CD4-positive, alpha-beta T cell treated with Interleukin-1 beta for 1 hour (primary cell): ENCODE results near the gene PET100.

Experiments used
- DNase-seq, 2 donors: peaks; one replicate each; pipeline ENCODE4 v3.0.0-alpha.2; 2020 to 2022

Gene PET100

DNA sequence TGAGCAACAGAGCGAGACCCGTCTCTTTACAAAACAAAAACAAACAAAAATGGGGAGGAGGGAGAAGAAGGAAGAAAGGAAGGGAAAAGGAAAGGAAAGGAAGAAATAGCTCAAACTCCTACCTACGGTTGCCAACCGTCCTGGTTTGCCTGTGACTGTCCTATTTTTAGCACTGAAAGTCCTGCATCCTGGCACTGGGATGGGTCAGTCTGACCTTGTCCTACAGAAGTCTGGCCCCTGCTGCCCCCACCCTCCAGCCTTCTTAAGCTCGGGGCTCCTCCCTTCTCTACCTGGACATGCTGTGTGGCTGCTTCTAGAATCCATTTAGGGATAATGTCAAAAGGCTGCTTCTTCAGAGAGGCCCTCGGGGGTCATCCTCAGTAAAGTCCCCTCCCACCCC is 6.1 kb downstream of the PET100 start:
- DNase-seq: no peak

DNA sequence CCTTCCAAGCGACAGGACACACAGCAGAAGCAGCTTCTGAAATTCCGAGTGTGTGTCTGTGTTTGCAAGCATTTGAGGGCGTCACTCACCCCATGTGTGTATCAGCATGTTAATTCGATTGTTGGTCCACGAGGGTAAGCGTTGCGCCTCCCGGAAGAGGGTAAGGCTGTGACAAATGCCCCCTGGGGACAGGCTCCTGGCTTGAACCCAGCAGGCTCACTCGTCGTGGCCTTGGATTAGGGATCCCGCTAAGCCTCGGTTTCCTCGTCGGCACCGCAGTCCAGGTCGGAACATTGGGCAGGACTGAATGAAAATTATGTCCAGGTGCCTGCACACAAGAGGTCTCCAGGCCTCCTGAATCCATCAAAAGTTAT is 6.7 kb downstream of the PET100 start:
- DNase-seq: no peak

DNA sequence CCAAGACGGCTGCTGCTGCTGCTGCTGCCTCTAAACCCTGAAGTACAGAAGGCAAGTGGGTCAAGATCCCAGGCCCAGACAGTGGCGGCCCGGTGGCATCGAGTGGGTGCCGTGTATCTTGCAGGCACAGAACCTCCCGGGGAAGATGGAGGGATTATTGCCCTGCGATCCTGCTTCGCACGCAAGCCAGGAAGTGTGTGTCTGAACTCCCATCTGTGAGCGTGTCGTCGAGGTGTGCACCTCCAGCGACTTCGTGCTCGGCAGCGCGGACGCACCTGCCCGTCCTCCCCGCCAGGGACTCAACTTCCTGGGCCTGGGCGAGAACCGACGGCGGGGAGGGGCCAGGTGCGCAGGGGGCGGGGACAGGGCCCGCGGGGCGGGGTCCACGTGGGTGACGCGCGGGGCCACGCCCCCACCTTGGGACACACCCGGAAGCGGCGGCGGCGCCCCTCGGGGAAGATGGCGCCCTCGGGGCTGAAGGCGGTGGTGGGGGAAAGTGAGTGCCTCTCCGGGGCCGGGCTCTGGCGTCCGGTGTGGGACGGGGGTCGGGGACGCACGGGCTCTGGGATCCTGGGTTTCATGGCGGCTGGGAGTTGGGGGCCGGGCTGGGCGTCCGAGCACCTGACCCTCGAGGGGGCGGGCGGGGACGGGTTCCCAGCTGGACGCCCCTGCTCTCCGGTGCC is 7.2 kb downstream of the PET100 start, which contains the start of gene STXBP2:
TSS of gene STXBP2 (plus strand) at position 420 of the 683 bp plus-strand sequence. CDS start at position 460, 40 bp downstream.
- peak; percentile 92 to 96 for DNase-seq

DNA sequence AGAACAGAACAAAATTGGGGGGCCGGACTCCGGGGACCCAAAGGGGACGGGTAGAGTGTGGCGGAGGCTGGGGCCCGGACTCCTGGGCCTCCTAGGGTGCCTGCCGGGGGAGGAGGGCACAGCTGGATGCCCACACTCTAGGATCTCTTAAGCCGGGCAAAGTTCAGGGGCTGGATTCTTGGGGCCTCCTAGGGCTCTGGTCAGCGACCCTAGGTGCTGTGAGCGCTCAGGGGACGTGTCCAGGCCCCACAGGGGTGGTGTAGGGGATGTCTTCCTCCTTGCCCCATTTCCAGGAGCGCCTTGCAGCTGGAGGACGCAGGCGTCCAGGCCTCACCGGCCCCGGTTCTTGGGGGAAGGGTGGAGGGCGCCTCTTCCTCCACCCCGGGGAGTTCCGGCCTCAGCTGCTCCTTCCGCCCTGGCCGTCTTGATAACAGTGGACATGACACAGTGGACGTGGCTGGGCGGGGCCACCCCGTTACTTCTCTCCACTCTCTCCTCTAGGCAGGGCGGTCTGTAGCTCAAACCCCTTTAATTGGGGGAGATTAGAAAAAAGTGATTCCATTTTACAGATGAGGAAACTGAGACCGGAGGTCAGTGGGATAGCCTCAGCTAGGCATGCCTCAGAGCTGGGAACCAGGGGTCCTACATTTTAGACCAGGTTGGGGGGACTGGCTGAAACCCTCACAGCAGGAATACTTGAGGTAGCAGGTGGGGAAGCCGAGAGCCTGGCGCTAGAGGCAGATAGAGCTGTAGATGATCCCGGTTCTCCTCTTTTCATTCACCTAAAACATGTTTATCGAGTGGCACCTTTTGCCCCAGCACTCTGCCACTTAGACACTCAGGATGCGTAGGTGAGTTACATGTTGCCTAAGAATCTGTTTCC is 8.0 kb downstream of the PET100 start:
- peak; percentile 28 to 67 for DNase-seq

DNA sequence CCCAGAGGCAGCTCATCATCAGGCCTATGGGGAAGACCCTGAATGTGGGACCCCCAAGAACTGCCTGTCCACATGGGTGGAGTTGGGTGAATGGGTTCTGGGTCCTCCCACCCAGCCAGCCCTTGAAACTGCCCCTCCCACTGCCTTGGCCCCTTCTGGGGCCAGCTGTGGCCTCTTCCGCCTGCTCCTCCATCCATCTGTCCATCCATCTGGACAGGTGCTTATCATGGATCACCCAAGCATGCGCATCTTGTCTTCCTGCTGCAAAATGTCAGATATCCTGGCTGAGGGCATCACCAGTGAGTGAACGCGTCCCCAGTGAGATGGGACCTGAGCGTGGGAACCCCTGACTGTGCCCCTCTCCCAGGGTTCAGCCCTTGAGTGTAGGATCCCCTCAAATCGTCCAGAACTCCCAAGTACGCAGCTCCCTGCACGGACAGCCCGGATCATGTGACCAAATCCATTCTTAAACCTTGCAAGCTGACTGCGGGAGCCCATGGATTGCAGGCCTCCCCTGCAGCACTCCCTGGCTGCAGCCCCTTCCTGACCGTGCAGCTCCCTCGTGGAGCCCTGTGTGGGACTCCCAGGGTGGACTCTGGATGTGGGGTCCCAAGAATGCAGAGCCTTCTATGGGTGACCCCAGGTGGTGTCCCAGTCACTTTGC is 9.3 kb downstream of the PET100 start:
- DNase-seq: no peak

DNA sequence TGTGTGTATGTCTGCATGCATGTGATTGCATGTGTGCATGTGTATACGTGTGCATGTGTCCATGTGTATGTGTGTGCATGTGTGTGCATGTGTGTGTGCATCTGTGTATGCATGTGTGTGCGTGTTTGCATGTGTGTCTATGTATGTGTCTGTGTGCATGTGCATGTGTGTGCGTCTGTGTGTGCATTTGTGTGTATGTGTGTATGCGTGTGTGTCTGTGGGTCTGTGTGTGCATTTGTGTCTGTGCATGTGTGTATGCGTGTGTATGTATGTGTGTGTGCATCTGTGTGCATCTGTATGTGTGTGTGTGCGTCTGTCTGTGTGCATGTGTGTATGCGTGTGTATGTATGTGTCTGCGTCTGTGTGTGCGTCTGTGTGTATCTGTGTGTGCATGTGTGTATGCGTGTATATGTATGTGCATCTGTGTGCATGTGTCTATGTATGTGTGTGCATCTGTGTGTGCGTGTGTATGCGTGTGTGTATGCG is 10.3 kb downstream of the PET100 start:
- no peak for DNase-seq

DNA sequence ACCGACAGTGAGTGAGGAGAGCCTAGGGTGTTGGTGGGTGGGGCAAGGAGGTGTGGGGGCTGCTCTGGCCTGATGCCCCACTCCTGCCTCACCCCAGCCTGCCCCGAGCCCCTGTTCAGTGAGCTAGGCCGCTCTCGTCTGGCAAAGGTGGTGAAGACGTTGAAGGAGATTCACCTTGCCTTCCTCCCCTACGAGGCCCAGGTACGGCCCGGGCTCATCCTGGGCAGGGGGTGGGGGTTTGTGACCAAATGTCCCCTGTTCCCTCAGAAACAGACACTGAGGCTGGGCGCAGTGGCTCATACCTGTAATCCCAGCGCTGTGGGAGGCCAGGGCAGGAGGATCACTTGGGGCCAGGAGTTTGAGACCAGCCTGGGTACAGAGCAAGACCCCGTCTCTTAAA is 11.2 kb downstream of the PET100 start:
- DNase-seq: no peak

DNA sequence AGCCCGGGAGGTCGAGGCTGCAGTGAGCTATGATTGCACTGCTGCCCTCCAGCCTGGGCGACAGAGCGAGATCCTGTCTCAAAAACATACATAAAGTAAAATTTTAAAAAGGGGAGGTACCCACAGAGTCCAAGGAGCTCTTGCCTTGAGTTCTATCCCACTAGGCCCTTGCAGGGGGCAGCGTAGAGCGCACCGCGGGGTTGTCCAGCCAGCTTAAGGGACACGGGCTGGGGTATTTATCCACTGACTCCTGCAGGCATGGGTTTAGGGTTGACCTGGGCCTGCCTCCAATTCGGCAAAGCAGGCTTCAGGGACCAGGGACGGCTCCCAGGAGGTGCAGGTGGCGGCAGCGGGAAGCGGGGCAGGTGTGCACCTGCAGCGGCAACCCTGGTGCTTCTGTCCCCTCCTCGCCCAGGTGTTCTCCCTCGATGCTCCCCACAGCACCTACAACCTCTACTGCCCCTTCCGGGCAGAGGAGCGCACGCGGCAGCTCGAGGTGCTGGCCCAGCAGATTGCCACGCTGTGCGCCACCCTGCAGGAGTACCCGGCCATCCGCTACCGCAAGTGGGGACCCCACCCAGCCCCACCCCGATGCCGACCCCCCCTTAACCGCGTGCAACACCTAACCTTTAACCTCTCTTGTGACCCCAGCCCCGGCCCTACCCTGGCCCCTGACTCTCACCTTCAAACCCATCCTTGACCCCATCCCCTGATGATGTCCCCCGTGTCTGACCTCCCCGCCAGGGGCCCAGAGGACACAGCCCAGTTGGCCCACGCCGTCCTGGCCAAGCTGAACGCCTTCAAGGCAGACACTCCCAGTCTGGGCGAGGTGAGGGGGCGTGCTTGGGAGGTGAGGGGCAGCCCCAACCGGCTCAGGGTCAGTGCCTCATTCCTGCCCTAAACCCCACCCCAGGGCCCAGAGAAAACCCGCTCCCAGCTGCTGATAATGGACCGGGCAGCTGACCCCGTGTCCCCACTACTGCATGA is 12.0 kb downstream of the PET100 start:
- no peak for DNase-seq

DNA sequence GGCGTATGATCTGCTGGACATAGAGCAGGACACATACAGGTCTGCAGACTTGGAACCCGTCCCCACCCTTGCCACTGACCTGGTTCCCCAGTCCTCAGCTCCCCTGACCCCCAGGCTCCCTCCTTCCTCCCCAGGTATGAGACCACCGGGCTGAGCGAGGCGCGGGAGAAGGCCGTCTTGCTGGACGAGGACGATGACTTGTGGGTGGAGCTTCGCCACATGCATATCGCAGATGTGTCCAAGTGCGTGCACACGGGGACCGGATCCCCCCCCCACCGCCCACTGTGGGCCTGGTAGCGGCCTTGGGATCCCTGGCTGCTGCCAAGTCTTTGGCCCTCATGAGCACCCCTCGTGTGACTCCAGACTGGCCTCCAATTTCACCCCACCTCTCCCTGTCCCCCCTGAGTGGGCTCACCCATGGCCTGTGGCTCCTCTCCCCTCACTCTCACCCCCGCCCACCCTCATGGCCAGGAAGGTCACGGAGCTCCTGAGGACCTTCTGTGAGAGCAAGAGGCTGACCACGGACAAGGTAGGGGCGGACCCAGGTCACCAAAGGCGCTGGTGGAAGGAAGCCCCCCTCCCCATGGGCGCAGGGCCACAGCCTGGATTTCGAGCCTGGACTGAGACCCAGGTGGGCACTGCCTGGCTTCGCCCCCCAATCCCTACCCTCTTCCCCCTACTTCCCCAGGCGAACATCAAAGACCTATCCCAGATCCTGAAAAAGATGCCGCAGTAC is 12.9 kb downstream of the PET100 start:
- no peak for DNase-seq

DNA sequence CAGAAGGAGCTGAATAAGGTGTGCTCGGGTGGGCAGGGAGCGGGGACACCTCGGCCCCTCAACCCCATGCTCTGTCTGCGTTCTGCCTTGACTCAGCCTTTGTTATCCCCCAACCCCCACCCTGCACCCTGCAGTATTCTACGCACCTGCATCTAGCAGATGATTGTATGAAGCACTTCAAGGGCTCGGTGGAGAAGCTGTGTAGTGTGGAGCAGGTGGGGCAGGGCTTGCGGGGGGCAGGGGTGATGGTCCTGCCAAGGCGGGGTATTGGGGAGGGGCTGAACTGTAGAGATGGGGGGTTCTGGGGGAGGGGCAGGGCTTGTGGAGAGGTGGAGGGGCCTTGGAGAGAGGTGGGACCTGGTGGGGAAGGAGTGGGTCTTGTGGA is 13.4 kb downstream of the PET100 start:
- no peak for DNase-seq

DNA sequence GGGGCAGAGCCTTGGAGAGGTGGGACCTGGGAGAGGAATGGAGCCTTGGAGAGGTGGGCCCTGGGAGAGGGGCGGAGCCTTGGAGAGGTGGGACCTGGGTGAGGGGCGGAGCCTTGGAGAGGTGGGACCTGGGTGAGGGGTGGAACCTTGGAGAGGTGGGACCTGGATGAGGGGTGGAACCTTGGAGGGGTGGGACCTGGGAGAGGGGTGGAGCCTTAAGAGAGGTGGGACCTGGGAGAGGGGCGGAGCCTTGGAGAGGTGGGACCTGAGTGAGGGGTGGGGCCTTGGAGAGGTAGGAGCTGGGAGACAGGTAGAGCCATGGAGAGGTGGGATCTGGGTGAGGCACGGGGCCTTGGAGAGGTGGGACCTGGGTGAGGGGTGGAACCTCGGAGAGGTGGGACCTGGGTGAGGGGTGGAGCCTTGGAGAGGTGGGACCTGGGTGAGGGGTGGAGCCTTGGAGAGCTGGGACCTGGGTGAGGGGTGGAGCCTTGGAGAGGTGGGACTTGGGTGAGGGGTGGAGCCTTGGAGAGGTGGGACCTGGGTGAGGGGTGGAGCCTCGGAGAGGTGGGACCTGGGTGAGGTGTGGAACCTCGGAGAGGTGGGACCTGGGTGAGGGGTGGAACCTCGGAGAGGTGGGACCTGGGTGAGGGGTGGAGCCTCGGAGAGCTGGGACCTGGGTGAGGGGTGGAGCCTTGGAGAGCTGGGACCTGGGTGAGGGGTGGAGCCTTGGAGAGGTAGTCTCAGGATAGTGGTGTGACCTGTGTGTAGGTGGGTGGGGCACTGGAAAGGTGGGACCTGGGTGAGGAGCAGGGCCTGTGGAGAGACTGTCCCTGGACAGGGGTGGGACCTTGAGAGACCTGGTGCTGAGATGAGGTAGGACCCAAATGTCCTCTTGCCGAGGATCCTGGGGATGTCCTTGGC is 14.3 kb downstream of the PET100 start:
- peak; percentile 34 to 36 for DNase-seq

DNA sequence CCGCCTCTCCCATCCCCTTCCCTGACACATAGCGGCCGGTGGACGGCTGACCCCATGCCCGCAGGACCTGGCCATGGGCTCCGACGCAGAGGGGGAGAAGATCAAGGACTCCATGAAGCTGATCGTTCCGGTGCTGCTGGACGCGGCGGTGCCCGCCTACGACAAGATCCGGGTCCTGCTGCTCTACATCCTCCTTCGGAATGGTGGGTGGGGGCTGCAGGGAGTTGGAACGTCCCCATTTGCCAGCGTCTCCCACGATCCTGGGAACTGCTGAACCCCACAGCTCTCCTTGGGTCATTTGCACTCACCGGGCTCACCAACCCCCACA is 14.9 kb downstream of the PET100 start:
- no peak for DNase-seq

DNA sequence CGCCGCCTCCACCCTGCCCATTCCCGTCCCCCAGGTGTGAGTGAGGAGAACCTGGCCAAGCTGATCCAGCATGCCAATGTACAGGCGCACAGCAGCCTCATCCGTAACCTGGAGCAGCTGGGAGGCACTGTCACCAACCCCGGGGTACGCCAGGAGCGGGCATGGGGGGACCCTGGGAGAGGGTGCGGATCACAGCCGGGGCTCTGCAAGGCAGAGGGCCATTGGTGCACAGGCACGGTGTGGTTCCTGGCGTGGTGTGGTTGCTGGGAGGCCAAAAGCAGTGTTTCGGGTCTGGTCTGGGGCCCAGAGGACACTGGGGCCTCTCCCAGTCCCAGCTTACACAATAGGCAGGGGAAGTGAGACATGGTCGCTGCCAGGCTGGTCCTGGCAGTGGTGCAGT is 15.6 kb downstream of the PET100 start:
- peak in 1 of 2 donors; percentile 37 for DNase-seq

DNA sequence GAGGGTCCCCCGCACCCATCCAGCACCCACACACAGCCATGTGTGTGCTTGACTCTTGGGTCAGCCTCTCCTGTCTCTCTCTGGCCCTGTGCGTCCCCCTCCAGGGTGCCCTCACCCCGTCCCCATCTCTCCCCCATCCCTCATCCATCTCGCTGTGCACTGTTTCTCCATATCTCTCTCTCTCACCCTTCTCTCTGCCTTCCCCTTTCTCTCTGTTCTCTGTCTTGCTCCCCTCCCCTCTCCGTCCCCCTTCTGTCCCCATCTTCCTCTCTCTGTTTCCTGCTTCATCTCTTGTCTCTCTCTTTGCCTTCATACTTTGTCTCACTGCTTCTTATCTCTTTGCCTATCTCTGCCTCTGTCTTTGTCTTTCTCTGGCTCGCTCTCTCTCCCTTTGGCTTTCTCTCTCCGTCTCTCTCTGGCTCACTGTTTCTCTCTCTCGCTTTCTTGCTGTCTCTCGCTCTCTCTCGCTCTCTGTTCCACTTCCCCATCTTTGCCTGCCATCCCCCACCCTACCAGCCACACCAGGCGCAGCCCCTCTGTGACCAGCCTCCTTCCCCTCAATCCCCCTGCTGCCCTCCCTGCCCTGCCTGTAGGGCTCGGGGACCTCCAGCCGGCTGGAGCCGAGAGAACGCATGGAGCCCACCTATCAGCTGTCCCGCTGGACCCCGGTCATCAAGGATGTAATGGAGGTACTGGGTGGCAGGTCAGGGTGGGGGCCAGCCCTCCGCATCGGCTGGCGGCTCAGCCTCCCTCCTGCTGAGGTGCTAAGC is 16.2 kb downstream of the PET100 start:
- DNase-seq: no peak

DNA sequence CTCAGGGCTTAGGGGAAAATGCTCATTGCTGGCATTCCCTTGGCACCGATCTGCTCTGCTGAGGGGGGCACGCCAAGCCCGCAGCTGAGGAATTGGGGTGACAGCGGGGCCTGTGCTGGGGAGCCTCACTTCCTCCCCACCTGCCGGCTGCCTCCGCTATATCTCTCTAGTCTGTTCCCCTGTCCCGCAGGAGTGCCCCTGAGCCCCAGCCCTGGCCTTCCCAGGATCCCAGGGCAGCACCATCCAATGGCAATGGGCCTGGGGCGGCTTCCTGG is 16.8 kb downstream of the PET100 start:
- no peak for DNase-seq

DNA sequence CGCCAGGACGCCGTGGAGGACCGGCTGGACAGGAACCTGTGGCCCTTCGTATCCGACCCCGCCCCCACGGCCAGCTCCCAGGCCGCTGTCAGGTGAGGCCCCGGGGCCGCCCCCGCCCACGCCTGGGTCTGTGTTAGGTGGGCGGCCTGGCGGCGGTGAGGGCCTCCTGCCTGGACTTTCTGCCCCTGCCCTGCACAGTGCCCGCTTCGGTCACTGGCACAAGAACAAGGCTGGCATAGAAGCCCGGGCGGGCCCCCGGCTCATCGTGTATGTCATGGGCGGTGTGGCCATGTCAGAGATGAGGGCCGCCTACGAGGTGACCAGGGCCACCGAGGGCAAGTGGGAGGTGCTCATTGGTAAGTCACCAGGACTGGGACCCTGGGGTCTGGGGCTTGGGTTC is 17.6 kb downstream of the PET100 start:
- no peak for DNase-seq

DNA sequence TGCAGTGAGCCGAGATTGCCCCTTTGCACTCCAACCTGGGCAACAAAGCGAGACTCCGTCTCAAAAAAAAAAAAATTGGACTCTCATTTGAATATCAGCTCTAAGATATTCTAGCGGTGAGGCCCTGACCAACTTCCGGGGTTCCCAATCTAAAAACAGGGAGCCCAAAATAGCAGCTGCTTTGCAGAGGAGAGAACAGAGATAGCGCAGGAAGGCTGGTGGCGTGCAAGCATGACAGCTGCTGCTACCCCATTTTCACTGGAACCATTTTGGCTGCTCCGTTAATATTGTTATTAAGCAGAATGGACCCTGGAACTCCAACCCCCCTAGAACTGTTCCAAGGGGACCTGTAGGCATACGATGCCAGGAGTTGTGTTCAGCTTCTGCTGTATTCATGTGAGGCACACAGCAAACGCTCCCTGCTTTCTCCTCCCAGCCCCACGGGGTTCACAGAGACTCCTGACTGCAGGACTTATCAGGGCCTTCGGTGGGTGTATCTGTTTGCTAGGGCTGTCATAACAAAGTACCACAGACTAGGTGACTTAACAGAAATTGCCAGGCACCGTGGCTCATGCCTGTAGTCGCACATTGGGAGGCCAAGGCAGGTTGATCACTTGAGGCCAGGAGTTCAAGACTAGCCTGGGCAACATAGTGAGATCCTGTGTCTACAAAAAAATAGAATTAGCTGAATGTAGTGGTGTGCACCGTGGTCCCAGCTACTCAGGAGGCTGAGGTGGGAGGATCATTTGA is 18.8 kb downstream of the PET100 start:
- DNase-seq: no peak

DNA sequence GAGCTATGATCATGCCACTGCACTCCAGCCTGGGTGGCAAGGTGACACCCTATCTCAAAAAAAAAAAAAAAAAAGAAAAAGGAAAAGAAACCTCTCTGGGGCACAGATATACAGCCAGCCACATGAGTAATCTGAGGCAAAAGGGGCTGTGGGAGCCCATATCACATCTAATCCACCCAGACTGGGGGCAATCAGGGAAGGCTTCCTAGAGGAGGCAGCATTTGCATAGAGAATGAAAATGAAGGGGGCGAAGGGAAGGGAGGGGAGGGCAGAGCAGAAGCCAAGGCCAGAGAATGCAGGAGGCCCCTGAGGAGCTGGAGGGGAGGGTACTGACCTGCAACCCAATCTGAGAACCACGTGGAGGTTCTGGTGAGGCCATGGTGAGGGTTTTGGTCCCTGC is 20.6 kb downstream of the PET100 start:
- DNase-seq: no peak

DNA sequence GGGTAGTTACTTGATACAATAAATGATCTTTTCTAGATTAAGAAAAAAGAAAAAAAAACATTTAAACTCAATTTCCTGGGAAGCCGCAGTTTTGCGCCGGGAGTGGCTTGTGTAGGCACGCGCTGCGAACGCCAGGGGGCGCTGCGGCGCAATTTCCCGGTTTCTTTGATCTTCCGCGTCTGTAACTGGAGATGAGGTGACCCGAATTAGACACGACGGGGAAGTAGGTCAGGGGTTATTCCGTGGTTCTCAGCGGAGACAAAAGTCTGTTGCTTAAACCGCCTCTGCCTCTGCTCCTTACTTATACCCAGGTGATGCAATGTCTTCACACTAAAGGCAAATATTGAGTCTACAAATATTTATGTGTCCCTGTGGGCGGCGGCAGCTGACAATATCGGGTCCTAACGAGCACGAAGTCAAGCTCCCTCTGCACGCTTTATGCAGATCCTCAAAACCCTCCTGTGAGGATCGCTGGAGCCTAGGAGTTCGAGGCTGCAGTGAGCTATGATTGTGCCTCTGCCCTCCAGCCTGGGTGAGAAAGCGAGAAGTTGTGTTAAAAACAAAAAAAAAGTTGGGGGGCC is 22.6 kb downstream of the PET100 start:
- peak; percentile 86 to 88 for DNase-seq
